Kidney capillary endothelial cell (primary cell): ENCODE data around the gene DCP1A.
"Not testable (repeated sequence)": the region's sequence is repeated elsewhere in the genome, so short reads cannot be mapped to it uniquely, and the experiment has no call there.

ENCODE experiments used
- DNase-seq: peaks from one replicate; pipeline ENCODE4 v3.0.0-alpha.2; 2018; ENCODE audit warnings: low spot score

The DCP1A gene

GRCh38 chr3:53347261-53348064 lies at the start of gene DCP1A:
DCP1A (minus strand) TSS chr3:53347543; CDS start chr3:53347517, 26 bp downstream.
- DNase-seq: peak; percentile 93

- DNase-seq: no peak
Observed at GRCh38 chr3:53384465-53385423, 37.4 kb upstream of the DCP1A start.

GRCh38 chr3:53382106-53382505 lies 34.8 kb upstream of the DCP1A start:
- DNase-seq: no peak

- no peak for DNase-seq
Observed at GRCh38 chr3:53380306-53380705, 33.0 kb upstream of the DCP1A start.

- DNase-seq: no peak
Observed at GRCh38 chr3:53379898-53380297, 32.6 kb upstream of the DCP1A start.

GRCh38 chr3:53377794-53378193 lies 30.5 kb upstream of the DCP1A start:
- no peak for DNase-seq

GRCh38 chr3:53376679-53377078 lies 29.3 kb upstream of the DCP1A start:
- no peak for DNase-seq

GRCh38 chr3:53375019-53375418 lies 27.7 kb upstream of the DCP1A start:
- peak; percentile 63 for DNase-seq

- not testable (repeated sequence) for DNase-seq
Observed at GRCh38 chr3:53370719-53371118, 23.4 kb upstream of the DCP1A start.

- no peak for DNase-seq
Observed at GRCh38 chr3:53361852-53362251, 14.5 kb upstream of the DCP1A start.

GRCh38 chr3:53357458-53357857 lies 10.1 kb upstream of the DCP1A start:
- DNase-seq: no peak

GRCh38 chr3:53354945-53355498 lies 7.7 kb upstream of the DCP1A start:
- DNase-seq: no peak

GRCh38 chr3:53353202-53353601 lies 5.9 kb upstream of the DCP1A start:
- DNase-seq: no peak

GRCh38 chr3:53350652-53351051 lies 3.3 kb upstream of the DCP1A start:
- peak; percentile 40 for DNase-seq

- not testable (repeated sequence) for DNase-seq
Observed at GRCh38 chr3:53348118-53348517, 775 bp upstream of the DCP1A start.

- DNase-seq: no peak
Observed at GRCh38 chr3:53346922-53347260, 452 bp downstream of the DCP1A start.

- peak; percentile 17 for DNase-seq
Observed at GRCh38 chr3:53346514-53346913, 829 bp downstream of the DCP1A start.

GRCh38 chr3:53342353-53342752 lies 5.0 kb downstream of the DCP1A start:
- DNase-seq: no peak

GRCh38 chr3:53337167-53337940 lies 10.0 kb downstream of the DCP1A start:
- no peak for DNase-seq

GRCh38 chr3:53334742-53335141 lies 12.6 kb downstream of the DCP1A start:
- no peak for DNase-seq

GRCh38 chr3:53331871-53332270 lies 15.5 kb downstream of the DCP1A start:
- no peak for DNase-seq

- no peak for DNase-seq
Observed at GRCh38 chr3:53329897-53330296, 17.4 kb downstream of the DCP1A start.
